ENCODE measurements around the gene TRPM3.
A peak's percentile ranks its signal among the peaks of the same experiment; 100 is the strongest.

The TRPM3 gene

GRCh38 chr9:70485273-70485858, 636.1 kb downstream of the TRPM3 start:
- Histone ChIP-seq H3K27ac (no peak overlapping the region), H3K36me3 (replicated peaks) (no peaks in the 10 kb centered on the region), H3K27me3 (replicated peaks) (no peaks in the 10 kb centered on the region), H3K4me3 (ENCODE audit: low read depth, low read length) (no peak overlapping the region)
- in situ Hi-C loops (cut with HindIII; ENCODE audit: low pct_ligation_motif_present, low sequenced_read_pairs) = no loop called here
- DNase-seq = peak; percentile 43
- no peak for TF ChIP-seq CTCF (IDR thresholded peaks at IDR 0.05; ENCODE audit: low read depth, low read length, missing control alignments)

GRCh38 chr9:70484232-70485130, 636.9 kb downstream of the TRPM3 start:
- in situ Hi-C loops (cut with HindIII; ENCODE audit: low pct_ligation_motif_present, low sequenced_read_pairs) = no loop called here
- TF ChIP-seq CTCF (IDR thresholded peaks at IDR 0.05; ENCODE audit: low read depth, low read length, missing control alignments) = peak; percentile 86
- no peak overlapping the region for H3K4me3 ChIP-seq (ENCODE audit: low read depth, low read length)
- H3K27me3 ChIP-seq (replicated peaks) = no peaks in the 10 kb centered on the region
- DNase-seq = peak; percentile 78
- no peaks in the 10 kb centered on the region for H3K36me3 ChIP-seq (replicated peaks)
- H3K27ac ChIP-seq = no peak overlapping the region

- Histone ChIP-seq H3K4me3 (ENCODE audit: low read depth, low read length) (no peak overlapping the region), H3K27me3 (replicated peaks) (no peaks in the 10 kb centered on the region), H3K27ac (peak overlapping the region; percentile 81), H3K36me3 (replicated peaks) (no peaks in the 10 kb centered on the region)
- no peak for DNase-seq
- TF ChIP-seq CTCF (IDR thresholded peaks at IDR 0.05; ENCODE audit: low read depth, low read length, missing control alignments) = no peak
- in situ Hi-C loops (cut with HindIII; ENCODE audit: low pct_ligation_motif_present, low sequenced_read_pairs) = no loop called here
Observed at GRCh38 chr9:70481471-70481870, 640.0 kb downstream of the TRPM3 start.

GRCh38 chr9:70480405-70480980, 640.9 kb downstream of the TRPM3 start:
- DNase-seq = peak; percentile 92
- Histone ChIP-seq H3K27ac (peak overlapping the region; percentile 81), H3K27me3 (replicated peaks) (no peaks in the 10 kb centered on the region), H3K36me3 (replicated peaks) (no peaks in the 10 kb centered on the region), H3K4me3 (ENCODE audit: low read depth, low read length) (no peak overlapping the region)
- in situ Hi-C loops (cut with HindIII; ENCODE audit: low pct_ligation_motif_present, low sequenced_read_pairs) = no loop called here
- TF ChIP-seq CTCF (IDR thresholded peaks at IDR 0.05; ENCODE audit: low read depth, low read length, missing control alignments) = no peak

GRCh38 chr9:70479880-70480291, 641.5 kb downstream of the TRPM3 start:
- peak overlapping the region; percentile 81 for H3K27ac ChIP-seq
- no peaks in the 10 kb centered on the region for H3K27me3 ChIP-seq (replicated peaks)
- H3K36me3 ChIP-seq (replicated peaks) = no peaks in the 10 kb centered on the region
- in situ Hi-C loops (cut with HindIII; ENCODE audit: low pct_ligation_motif_present, low sequenced_read_pairs) = no loop called here
- no peak overlapping the region for H3K4me3 ChIP-seq (ENCODE audit: low read depth, low read length)
- DNase-seq = peak; percentile 64
- TF ChIP-seq CTCF (IDR thresholded peaks at IDR 0.05; ENCODE audit: low read depth, low read length, missing control alignments) = peak; percentile 10
